ENCODE results near the gene SEMA4G. TPM values are rescaled to one million over a fixed set of nuclear protein-coding genes. Genes with fewer than 3 reads are reported as not detected.

The SEMA4G gene
- total and polyA plus RNA-seq, 2 of the 13 experiments (the other 11 are each of a cell fraction or from before 2014, with no cell fraction given): 46.2 to 207 TPM

GRCh38 chr10:101012525-101013364, 43.4 kb downstream of the SEMA4G start (continued):
- TF ChIP-seq PRDM15 (CRISPR knock-in tag; IDR thresholded peaks at IDR 0.05) (no peak), ZBTB4 (CRISPR knock-in tag; IDR thresholded peaks at IDR 0.05; ENCODE audit: borderline replicate concordance) (no peak), YEATS2 (CRISPR knock-in tag; IDR thresholded peaks at IDR 0.05; ENCODE audit: borderline replicate concordance) (peak; percentile 47; the same call in 1 of the 2 replicates), ZSCAN20 (CRISPR knock-in tag; IDR thresholded peaks at IDR 0.05; ENCODE audit: borderline replicate concordance) (no peak), ZNF33B (CRISPR knock-in tag; IDR thresholded peaks at IDR 0.05) (no peak), ZNF263 (CRISPR knock-in tag; IDR thresholded peaks at IDR 0.05) (no peak), HNRNPLL (IDR thresholded peaks at IDR 0.05; ENCODE audit: low read depth, low read length, poor library complexity, severe bottlenecking) (no peak), HES4 (CRISPR knock-in tag; IDR thresholded peaks at IDR 0.05; ENCODE audit: borderline replicate concordance) (no peak), MBNL3 (CRISPR knock-in tag; conservative IDR thresholded peaks at IDR 0.05) (no peak), ZNF33A (CRISPR knock-in tag; IDR thresholded peaks at IDR 0.05; ENCODE audit: borderline replicate concordance) (no peak), ZBTB33 (CRISPR knock-in tag; IDR thresholded peaks at IDR 0.05) (peak; percentile 53; the same call in 1 of the 2 replicates), GMEB2 (CRISPR knock-in tag; IDR thresholded peaks at IDR 0.05; ENCODE audit: low read depth) (no peak), MTF2 (CRISPR knock-in tag; IDR thresholded peaks at IDR 0.05; ENCODE audit: borderline replicate concordance) (no peak), NR2C2 (CRISPR knock-in tag; IDR thresholded peaks at IDR 0.05; ENCODE audit: borderline replicate concordance) (peak; percentile 17; the same call in 1 of the 2 replicates), ZNF101 (CRISPR knock-in tag; IDR thresholded peaks at IDR 0.05; ENCODE audit: borderline replicate concordance, low read depth) (no peak), ZNF556 (CRISPR knock-in tag; IDR thresholded peaks at IDR 0.05; ENCODE audit: borderline replicate concordance) (0 out of 2 replicates have a peak, but pooled peaks have one; percentile 37), FOXK2 (IDR thresholded peaks at IDR 0.05) (no peak), HNRNPH1 (optimal IDR thresholded peaks at IDR 0.05; ENCODE audit: low read depth, low read length) (no peak)
